GM18526 (cell line): ENCODE measurements around the gene C10orf95.
A peak's percentile ranks its signal among the peaks of the same experiment; 100 is the strongest.

Source experiments
- POLR2A ChIP-seq: IDR thresholded peaks from 3 replicates; pipeline ENCODE4 v1.6.1; 2011; ENCODE audit not compliant: insufficient read length; ENCODE audit errors: extremely low read depth

The C10orf95 gene

DNA sequence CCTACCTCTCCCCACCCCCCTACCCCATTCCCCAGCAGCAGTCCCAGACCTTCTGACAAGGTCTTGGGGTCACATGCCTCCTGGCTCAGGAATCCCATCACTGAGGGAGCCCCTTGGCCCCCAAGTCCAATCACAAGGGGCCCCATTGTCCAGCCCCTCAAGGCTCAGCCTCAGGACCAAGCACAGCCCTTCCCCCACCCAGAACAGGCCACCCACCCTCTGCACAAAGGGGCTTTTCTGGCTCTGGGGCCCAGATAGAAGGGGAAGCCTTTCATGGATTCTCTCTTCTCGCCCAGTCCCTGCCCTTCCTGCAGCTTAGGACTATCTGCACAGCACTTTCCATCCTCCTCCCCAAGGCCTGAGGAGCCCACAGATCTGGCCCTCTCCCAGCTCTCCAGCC, 25.9 kb downstream of the C10orf95 start:
- TF ChIP-seq POLR2A: no peak

DNA sequence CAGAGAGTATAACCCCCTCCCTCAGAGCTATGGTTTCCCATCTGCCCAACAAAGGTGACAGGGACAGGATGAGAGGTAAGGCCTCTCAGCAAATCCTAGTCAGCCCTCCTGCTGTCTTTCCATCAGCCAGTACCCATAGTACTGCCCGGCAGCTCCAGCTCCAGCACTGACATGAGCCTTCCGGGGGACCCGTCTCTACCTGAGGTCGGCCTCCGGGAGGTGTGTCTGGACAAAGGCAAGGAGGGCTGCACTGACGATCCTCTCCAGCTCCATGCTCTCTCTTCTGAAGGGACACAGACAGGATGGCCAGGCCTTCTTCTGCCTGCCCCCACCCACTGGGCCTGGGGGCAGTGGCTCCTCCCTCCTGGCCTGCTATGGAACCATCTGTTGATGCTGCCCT, 26.4 kb downstream of the C10orf95 start:
- TF ChIP-seq POLR2A: no peak

DNA sequence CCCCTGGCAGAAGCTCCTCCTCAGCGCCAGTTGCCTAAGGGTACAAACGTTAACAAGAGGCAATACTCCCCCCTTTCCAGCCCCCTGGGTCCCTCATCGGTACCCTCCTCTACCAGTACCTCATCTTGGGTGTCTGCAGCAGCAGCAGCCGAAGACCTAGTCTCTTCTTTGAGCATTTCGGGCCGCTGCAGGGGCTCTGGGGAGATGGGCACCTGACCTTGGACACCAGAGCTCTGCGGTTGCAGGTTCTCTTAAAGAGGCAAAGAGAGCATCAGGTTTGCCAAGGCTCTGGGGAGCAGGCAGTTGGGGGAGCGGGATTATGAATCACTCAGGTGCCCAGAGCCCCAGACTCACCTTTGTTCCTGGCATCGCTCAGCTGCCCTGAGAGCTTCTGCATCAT, 27.2 kb downstream of the C10orf95 start:
- TF ChIP-seq POLR2A: no peak

DNA sequence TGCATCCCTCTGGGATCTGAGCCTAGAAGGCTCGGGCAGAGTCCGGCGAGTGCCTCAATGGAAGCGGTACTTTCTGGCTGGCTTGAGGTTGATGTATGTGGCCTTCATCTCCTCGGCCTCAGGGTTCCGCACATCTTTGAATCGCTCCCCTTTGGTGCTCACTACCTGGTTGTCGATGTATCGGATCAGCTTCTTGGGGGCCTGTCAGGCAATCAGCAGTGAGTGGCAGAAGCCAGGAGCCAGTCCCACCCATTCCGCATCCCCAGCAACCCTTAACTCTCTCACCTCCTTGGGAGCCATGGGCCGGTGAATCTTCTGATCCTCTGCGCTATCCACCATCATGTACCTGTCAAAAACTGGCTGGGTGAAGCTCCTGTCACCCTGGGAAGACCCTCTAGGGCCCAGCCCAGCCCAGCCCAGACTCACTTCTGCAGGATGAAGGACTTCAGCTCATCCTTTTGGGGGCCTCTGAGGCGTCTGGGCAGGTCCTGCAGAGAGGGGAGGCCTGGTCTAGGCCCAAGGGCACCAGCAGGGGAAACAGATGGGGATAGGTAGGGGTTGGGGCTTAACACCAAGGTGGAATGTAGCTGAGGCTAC, 27.9 kb downstream of the C10orf95 start:
- TF ChIP-seq POLR2A: no peak

DNA sequence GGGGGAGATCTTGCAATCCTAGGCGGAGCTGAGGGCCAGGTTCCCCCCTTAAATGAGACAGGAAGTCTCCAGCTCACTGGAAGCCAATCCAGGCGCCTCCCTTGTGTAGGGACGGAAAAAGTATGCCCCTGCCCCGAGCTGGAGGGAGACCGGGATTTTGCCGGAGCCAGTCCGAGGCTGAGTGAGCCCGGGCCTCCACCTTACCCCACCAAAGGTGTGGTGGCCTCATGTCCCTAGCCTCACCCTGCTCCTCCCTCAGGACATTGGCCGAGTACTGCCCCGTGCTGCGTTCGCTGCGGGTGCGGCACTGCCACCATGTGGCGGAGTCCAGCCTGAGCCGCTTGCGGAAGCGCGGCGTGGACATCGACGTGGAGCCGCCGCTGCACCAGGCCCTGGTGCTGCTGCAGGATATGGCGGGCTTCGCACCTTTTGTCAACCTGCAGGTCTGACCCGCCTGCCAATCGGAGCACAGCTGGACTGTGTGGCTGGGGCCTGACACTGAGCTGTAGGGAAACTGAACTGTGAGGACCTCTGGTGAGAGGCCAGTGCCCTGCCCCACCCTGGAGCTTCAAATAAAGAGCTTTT, 28.7 kb downstream of the C10orf95 start:
- peak; percentile 23 for TF ChIP-seq POLR2A

DNA sequence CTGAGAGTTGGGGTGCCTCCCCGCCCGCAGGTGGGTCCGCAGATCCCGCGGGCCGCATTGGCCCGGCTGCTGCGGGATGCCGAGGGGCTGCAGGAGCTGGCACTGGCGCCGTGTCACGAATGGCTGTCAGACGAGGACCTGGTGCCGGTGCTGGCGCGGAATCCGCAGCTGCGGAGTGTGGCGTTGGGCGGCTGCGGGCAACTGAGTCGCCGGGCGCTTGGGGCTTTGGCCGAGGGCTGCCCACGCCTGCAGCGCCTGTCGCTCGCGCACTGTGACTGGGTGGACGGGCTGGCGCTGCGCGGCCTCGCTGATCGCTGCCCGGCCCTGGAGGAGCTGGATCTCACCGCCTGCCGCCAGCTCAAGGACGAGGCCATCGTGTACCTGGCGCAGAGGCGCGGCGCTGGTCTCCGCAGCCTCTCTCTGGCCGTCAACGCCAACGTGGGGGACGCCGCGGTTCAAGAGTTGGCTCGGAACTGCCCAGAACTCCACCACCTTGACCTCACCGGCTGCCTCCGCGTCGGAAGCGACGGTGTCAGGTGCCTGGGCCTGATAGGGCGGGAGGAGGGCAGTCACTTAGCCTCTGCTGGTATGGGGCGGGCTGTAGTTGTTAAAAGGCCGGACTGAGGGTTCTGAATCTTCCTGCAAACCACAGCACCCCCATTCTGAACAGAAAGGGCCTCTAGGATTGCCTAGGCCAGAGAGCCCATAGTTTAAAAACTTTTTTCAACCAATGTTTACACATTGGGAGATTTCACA, 29.4 kb downstream of the C10orf95 start:
- no peak for TF ChIP-seq POLR2A

DNA sequence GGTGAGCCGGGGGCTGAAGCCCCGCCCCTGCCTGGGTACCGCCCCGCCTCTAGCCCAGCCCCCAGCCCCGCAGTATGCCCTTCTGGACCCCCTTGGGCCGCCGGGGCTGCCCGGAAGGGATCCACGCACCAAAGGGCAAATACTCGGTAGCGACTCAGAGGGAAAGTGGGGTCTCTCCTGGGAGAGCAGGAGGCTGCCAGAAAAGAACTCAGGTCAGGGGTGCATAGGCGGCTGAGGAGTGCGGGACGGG, 29.9 kb downstream of the C10orf95 start:
- no peak for TF ChIP-seq POLR2A

DNA sequence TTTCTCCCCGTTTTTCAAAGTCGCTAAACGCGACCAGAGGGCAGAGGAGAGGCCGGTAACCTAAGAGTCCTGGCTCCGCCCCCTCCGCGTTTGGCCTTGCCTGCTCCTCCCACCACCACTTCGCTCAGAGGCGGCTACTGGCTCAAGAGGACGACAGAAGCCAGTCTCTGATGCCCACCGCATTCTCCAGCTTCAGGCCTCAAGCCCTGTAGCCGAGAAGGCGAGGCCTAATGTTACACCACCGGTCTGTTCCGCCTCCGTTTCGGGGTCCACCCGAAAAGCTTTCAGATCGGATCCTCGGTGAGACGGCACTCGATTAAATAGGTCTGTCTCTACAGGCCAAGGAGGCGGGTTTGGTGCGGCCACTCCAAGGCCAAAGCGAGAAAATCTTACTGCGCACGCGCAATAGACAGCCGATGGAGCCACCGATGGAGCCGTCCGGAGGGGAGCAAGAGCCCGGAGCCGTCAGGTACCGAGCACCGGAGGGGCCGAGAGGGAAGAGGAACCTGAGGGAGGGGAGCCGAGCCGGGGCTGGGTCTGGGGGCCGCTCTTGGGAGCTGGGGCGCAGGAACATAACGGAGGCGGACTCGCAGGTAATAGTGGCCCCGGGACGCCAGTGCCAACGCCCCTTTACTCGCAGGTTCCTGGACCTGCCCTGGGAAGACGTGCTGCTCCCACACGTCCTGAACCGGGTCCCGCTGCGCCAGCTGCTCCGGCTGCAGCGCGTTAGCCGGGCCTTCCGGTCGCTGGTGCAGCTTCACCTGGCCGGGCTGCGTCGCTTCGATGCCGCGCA, 30.4 kb downstream of the C10orf95 start, which contains the start of gene FBXL15:
FBXL15 (plus strand) TSS at position 123 of the 793 bp plus-strand sequence; CDS start at position 417, 294 bp downstream.
- TF ChIP-seq POLR2A: peak; percentile 60

DNA sequence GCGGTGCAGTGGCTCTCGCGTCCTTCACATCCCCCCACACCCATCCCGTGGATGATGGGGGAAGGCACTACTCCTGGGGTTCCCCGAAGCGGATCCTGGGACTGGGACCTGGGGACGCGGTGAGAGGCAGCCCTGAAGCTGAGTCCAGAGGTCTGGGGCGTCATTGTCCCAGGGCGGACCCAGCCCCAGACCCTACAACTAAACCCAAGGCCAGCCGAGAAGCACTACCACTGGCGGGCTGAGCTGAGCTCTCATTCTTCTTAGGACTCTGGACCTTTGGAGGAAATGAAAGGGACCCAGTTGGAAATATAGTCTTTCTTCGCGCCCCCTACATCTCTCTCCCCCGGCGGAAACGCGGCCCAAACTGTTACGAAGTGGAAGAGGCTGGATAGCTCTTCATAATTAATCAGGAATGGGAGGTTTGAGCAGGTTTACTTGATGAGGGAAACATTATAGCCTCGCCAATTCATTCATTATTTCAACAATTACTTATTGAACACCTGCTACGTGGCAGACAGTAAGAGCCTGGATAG, 31.1 kb downstream of the C10orf95 start:
- TF ChIP-seq POLR2A: no peak

DNA sequence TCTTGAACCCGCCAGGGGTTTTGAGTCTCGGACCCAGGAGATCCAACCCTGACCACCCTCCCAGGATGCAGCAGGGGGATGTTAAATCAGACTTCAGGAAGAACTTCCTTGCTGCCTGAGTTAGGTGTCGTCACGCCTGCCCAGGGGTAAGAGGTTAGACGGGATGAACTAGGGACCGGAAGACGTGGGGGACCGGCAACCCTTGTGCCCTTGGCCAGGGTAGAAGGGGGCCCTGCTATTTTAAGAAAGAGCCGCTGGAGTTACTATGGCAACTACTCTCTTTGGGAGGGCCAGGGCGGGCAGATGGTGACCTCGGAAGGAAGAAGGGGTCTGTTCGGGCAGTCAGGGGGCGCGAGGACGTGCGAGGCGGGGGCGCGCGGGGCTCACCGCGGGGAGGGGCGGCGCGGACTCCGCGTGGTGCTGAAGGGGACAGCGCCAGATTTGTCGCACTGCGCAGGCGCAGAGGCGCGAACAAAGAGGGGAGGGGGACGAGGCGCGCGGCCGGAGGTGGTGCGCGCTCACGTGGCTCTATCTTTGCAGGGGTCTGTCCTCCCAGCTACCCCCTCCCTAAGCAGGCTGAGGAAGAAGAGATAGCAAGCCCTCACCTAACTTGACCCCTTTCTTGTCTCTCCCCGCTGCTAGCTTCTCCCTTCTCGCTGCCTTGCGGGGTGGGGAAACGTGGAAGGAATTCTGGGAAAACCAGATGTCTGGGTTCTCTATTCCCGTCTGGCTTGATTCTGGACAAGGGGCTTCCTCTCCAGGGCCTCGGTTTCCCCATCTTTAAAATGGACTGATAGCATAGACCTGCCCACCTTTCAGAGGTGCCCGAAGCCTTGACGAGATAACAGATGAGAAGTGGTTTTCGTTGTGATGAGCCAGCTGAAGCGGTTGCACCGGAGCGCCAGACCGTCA, 31.8 kb downstream of the C10orf95 start:
- no peak for TF ChIP-seq POLR2A

DNA sequence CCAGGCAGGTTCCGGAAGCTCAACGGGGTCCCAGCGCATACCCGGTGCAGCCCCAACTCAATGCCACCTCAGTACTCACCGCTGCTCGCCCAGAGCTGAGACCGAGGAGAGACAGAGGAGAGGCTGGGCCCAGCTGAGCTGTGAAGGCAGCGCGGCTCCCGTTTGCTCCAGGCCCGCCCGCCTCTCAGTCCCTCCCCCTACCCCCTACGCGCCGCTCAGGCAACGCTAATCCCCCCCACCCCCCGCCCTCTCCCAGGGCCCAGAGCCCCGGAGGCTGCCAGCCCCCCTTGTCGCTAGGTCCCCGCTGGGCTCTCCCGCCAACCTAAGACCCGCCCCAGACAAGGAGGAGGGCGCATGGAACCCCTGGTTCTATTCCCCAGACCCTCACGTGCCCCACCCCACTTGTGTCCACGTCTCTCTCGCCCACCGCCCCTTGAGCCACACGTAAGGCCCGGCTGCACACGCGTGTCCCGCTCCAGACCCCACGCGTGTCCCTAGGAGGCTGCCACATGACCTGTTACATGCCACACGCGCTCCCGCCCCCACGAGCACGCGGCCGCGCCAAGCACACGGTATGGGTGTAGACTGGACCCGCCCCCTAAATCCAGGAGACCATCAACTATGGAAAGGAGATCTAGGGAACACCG, 32.6 kb downstream of the C10orf95 start, which contains the start of gene PSD:
PSD (minus strand) TSS at position 164 of the 647 bp plus-strand sequence. CDS start 1,747 bp downstream, outside the sequence.
- no peak for TF ChIP-seq POLR2A

DNA sequence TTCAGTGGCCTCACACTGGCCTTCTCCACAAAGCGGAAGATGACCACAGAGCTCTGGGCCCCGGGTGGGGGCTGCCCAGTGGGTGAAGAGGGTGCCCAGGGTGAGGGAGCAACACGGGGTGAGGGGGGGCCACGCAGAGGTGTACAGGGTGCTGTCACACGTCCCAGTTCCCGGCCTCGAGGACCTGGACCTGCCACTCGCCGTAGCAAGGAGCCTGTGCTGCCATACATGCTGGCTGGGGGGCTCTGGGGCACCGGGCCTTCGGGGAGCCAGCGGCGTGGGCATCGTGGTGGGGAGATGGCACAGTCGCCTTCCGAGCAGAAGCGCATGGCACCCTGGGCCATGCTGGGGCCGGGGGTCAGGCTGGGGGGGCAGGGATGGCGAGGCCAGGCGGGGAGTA, 34.6 kb downstream of the C10orf95 start:
- TF ChIP-seq POLR2A: no peak

DNA sequence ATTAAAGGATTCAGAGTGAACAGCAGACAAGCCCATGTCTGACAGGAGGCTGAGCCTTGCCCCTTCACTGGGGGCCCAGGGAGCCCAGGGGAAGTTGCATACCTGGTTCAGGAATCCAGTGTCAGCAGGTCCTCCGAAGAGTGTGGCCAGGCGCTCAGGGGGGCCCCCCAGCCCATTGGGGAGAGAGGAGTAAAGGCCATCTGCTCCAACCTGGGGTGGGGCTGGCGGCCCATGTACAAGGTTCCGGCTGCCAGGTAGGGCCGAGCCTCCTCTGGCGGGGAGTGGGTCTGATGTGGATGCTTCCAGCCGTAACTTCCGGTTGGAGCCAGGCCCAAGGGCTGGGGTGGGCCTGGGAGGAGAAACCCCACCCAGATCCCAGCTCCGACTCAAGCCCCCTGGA, 35.1 kb downstream of the C10orf95 start:
- TF ChIP-seq POLR2A: no peak

DNA sequence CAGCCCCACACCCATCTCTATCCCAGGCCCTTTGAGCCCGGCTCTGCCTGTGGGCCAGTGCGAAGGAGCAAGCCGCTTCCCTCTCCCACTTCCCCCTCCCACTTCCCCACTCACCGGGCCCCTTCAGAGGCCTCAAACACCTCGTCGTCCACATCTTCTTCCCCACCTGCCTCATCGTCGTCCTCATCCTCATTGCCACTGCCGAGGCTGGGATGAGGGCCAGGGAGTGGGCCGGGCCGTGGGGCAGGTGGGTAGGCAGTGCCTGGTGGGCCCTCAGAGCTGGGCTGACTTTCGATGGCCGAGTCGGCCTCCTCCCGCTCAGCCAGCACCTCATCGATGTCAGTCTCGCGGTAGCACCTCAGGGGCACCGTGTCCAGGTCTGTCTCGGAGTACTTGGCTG, 36.6 kb downstream of the C10orf95 start:
- no peak for TF ChIP-seq POLR2A
